Stimulated activated CD8-positive, alpha-beta memory T cell treated with anti-CD3 and anti-CD28 coated beads, Interleukin-2, amount 100 ng/mL, for 48 hours (primary cell): ENCODE measurements around the gene RIOX2.

Experiments
- DNase-seq, 2 donors: peaks; one replicate each; pipeline ENCODE4 v3.0.0-alpha.2; 2020; ENCODE audit warnings: low read depth in 2 of 2

Gene RIOX2

DNA sequence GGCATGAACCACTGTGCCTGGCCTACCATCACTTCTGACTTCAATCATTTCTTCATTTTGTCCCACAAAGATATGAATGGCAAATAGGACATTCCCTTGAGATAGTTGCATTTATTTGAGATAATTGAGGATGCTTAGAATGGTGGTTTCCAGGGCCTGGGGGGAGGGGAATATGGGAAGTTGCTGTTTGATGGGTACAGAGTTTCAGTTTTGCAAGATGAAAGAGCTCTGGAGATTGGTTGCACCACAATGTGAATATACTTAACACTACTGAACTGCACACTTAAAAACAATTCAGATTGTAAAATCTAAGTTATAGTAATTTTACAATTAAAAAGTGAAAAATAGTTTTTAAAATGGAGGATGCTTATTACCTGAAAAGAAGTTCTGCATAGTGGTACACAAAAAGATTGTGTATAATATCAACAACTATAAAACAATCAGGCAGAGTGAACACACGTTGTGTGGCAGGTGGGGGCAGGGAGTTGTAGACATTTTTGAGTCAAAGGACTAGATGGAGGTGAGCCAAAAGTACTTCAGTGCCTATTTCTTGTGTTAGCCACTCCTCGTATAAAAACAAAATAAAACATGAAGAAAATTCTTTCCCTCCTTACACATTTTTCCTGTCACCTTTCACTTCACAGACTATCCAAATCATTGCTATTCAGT, 18.5 kb upstream of the RIOX2 start:
- no peak for DNase-seq

- no peak for DNase-seq
These were observed 16.7 kb upstream of the RIOX2 start for GRCh38 chr3:97988784-97989568.

DNA sequence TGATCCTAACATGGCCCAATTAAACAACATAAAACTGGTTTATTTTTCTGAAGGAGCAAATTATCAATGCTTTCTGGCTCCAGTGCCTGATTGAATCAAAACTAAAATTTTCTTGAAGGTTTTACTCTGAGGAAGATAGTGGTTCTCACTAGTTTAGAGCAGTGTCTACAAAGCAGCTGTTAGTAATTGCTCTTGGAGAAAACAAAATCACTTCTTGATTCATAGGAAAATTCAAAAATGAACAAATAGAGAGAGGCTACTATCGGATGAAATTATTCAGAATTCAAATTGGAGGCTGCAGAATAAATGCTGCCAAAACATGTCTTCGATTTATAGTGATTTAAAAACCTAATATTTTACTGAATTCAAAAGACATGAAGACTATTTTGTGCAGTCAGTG, 15.1 kb upstream of the RIOX2 start:
- DNase-seq, result no peak

GRCh38 chr3:97983933-97984491, 11.8 kb upstream of the RIOX2 start:
- DNase-seq, result no peak

GRCh38 chr3:97981886-97982285, 9.7 kb upstream of the RIOX2 start:
- no peak for DNase-seq

GRCh38 chr3:97979610-97980009, 7.4 kb upstream of the RIOX2 start:
- no peak for DNase-seq

DNA sequence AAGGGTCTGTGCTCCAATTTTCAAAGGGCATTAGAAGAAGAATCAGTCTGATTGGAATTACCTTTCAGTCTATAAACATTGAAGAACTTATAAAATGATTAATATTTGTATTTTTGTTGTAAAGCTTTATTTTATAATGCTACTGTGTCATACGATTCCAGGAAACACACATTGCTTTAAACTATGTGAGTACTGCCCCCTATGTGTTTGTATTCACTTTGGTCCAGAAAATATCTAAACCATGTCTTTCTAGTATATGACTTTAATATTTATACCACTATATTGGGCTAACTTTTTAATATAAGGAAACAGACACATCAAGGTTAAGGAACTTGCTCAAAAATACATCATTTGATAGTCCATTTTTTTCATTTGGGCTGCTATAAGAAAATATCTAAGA, 3.2 kb upstream of the RIOX2 start:
- DNase-seq, result no peak

DNA sequence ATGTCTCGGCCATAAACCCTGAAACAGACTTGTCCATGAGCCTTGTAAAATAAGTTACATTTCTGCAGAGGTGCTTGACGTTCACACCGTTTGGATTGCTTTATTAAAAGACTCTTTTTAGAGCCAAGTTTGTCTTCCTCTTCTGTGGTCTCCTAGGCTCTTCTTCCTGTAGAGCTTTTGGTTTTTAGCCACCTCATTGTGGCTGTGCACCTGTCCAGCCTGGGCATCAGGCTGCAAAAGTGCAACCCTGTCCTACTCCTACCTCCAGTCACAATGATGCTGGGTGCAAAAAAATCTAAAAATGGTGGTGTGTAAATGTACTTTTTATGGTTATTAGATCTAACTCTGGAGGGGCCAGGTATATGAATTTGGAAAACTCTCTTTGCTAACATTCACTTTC, 2.8 kb upstream of the RIOX2 start:
- DNase-seq, result no peak

GRCh38 chr3:97972976-97973375, 745 bp upstream of the RIOX2 start:
- DNase-seq, result no peak

- DNase-seq, result no peak
These were observed 1.1 kb downstream of the RIOX2 start for GRCh38 chr3:97970956-97971620.

DNA sequence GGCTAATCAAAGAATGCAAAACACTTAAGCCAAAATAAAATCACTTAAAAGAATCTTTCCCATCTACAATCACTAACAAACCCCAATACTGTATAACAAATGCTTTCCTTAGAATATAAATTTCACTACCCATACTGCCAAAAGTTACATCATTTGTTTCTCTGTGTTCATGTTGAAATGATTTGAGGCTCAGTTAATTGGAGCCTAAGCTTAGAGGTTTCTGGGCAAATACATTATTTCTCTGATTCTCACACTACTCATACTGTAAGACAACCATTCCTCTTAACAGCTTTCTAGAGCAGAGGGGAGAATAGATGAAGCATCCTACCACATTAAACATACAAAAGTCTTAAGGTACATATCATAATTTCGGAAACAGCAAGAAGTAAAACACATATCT, 2.1 kb downstream of the RIOX2 start:
- no peak for DNase-seq

DNA sequence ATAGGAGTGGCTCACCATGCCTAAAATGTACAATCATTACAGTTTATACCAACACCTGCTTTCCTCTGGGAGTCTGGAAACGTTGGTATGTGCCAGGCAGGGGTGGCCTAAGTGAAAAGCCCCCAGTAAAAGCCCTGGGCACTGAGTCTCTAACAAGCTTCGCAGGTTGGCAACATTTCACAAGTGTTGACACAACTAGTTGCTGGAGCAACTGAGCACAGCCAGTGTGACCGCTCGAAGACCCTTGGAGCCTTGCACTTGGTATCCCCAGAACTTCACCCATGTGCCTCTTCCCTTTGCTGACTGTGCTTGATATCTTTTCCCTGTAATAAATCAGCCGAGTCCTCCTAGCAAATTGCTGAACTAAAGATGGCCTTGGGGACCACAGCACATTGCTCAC, 2.7 kb downstream of the RIOX2 start:
- DNase-seq, result no peak

- no peak for DNase-seq
These were observed 3.9 kb downstream of the RIOX2 start for GRCh38 chr3:97968376-97968775.

DNA sequence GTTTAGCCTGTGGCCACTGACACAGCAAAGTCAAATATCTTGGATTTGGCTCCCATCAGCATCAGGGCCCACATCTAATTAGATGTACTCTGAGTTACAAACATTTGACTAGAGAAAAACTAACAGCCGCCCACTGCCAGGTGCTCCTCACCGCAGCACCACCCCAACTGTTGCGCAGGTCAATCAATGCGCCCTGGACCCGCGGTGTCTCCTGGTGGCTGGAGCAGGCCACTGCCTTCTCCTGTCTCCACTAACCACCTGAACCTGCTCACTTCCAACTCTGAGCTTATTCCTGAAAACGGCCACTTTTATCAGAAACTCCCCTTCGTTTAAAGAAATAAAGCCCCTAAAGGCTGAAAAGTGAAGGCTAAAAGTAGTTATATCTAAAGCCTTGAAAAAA, 4.3 kb downstream of the RIOX2 start:
- DNase-seq, result no peak

GRCh38 chr3:97960993-97961766, 11.1 kb downstream of the RIOX2 start:
- DNase-seq, result no peak

DNA sequence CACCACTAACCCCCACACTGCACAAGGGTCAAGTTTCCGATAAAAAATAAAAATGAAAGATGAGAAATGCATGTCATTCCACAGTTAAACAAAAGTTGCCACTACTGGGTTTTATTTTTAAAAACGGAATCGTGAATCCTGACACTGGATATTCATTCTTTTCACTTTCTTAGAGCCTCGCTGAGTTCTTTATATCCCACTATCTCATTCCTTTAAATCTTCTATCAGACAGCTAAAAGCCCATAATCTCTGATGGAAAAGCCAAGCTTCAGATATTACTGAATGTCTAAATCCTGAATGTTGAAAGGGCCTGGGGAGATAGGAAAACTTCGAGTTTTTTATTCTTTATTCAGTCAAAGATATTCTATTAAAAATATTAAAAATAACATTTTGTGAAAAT, 11.7 kb downstream of the RIOX2 start:
- no peak for DNase-seq

- DNase-seq, result no peak
These were observed 12.4 kb downstream of the RIOX2 start for GRCh38 chr3:97959872-97960271.

DNA sequence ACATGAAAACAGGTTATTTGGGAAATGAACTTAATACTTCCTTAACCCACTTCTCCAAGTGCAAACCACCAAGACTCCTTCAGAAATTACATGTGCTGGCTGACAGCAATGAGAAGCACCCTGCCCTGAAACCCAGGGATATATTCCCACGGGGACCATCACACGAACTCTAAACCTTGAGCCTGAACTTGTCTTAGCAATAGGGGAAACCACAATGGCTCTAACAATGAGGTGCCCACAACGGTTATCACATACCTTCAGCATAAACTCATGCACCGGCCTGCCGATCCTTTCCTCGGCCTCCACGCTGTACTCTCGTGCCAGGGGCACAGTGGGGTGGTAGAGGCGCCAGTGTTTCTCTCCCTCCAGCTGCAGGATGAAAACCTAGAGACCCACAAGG, 13.4 kb downstream of the RIOX2 start:
- no peak for DNase-seq

- no peak for DNase-seq
These were observed 13.8 kb downstream of the RIOX2 start for GRCh38 chr3:97958396-97958795.

DNA sequence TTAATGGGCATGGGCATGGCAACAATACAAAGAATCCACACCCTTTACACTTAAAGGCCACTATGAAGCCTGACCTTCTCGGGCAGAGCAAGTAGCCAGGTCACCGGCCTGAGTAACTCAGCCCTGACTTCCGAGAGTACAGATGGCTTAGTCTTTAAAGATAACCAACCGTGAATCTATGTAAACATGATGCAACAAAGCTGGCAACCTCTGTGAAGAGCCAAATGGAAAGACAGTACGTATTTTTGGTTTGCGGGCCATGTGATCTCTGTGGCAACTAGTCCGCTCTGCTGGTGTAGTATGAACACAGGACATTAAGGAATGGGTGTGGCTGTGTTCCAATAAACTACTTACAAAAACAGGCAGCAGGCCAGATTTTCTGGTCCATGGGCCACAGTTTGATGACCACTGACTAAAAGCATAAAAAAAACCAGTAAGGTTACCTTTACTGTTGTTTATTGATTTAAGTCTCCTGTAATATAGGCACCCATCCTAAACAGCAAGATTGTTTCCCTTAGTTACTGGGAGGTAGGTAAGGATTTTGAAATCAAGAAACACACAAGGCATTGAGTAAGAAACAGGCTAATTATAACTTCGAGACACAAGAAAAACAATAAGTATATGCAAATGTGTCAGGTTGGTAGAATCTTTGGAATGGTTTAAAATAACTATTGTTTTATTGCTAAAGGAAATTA, 14.5 kb downstream of the RIOX2 start:
- no peak for DNase-seq

- no peak for DNase-seq
These were observed 16.2 kb downstream of the RIOX2 start for GRCh38 chr3:97956051-97956450.
